LNCaP clone FGC (cell line): ENCODE results near the gene MRTFA.

Source experiments
- DNase-seq: peaks from one replicate; pipeline ENCODE4 v3.0.0-alpha.2; 2011; ENCODE audit warnings: low read depth
- H3K4me3 ChIP-seq: 2 replicates; pipeline ENCODE4 v1.5.1; 2011; ENCODE audit warnings: mild to moderate bottlenecking, low read depth, low read length, control low read depth
- TF ChIP-seq, protein P1 (sequence below): IDR thresholded peaks from 2 replicates; pipeline ENCODE4 v1.5.1; 2012; ENCODE audit warnings: mild to moderate bottlenecking; ENCODE audit not compliant: control insufficient read depth, insufficient read depth; ENCODE audit errors: extremely low read depth

MRTFA gene

DNA sequence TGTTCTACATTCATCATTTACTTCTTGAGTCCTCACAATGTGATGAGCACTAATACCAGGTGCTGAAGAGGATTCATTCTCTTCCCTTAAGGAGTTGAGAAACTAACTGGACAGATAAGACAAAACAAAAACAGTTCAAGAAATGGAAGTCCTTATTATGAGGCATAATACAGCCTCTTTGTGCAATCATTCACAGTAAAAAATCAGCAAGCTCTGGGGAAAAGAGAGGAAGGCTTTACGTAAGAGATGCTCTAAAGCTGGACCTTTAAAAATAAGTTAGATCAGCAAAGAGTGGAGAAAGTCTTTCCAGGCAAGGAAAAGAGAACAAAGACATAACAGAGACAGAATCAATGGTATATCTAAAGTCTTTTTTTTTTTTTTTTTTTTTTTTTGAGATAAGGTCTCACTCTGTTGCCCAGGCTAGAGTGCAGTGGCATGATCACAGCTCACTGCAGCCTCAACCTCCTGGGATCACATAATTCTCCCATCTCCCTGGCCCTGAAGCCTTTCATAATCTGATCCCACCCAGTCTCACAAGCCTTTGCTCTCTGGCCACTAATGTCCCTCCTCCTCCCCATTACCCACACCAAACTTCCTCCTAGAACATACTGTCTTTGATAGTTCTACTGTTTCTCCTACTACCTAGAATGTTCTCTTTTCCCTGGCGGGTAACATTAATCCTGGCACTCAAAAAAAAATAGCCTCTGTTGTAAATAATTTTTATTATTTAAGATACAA is 40.9 kb downstream of the MRTFA start:
- no peak for DNase-seq
- no peak overlapping the region for H3K4me3 ChIP-seq
- TF ChIP-seq, protein P1, sequence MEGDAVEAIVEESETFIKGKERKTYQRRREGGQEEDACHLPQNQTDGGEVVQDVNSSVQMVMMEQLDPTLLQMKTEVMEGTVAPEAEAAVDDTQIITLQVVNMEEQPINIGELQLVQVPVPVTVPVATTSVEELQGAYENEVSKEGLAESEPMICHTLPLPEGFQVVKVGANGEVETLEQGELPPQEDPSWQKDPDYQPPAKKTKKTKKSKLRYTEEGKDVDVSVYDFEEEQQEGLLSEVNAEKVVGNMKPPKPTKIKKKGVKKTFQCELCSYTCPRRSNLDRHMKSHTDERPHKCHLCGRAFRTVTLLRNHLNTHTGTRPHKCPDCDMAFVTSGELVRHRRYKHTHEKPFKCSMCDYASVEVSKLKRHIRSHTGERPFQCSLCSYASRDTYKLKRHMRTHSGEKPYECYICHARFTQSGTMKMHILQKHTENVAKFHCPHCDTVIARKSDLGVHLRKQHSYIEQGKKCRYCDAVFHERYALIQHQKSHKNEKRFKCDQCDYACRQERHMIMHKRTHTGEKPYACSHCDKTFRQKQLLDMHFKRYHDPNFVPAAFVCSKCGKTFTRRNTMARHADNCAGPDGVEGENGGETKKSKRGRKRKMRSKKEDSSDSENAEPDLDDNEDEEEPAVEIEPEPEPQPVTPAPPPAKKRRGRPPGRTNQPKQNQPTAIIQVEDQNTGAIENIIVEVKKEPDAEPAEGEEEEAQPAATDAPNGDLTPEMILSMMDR: no peak

DNA sequence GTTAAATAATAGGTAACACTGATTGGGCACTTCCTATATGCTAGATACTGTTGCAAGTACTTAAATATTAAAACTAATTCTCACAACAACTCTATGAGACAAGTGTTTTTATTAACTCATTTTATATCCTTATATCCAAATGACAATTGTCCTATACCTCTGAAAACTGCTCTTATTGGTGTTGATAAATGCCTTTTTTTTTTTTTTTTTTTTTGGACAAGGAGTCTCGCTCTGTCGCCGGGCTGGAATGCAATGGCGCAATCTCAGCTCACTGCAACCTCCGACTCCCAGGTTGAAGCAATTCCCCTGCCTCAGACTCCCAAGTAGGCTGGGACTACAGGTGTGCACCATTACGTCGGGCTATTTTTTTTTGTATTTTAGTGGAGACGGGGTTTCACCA is 41.6 kb downstream of the MRTFA start:
- no peak overlapping the region for H3K4me3 ChIP-seq
- TF ChIP-seq, protein P1: no peak
- no peak for DNase-seq

DNA sequence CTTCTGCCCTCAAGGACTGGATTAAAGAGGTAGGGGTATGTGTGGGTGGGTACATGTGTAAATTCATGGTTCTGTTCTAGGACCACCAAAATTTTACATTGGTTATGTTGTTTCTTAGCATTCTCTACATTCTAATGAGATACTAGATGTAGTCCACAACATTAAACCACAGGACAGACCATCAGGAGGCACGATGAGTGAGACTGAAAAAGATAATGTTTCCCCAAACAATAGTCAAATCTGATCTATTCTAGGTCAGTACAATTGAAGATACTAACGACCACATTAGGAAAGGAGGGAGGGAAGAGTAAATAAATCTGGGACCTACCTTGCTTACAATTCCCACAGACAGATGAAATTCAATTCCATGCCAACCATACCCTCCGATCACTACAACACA is 42.2 kb downstream of the MRTFA start:
- TF ChIP-seq, protein P1: no peak
- no peak overlapping the region for H3K4me3 ChIP-seq
- no peak for DNase-seq

DNA sequence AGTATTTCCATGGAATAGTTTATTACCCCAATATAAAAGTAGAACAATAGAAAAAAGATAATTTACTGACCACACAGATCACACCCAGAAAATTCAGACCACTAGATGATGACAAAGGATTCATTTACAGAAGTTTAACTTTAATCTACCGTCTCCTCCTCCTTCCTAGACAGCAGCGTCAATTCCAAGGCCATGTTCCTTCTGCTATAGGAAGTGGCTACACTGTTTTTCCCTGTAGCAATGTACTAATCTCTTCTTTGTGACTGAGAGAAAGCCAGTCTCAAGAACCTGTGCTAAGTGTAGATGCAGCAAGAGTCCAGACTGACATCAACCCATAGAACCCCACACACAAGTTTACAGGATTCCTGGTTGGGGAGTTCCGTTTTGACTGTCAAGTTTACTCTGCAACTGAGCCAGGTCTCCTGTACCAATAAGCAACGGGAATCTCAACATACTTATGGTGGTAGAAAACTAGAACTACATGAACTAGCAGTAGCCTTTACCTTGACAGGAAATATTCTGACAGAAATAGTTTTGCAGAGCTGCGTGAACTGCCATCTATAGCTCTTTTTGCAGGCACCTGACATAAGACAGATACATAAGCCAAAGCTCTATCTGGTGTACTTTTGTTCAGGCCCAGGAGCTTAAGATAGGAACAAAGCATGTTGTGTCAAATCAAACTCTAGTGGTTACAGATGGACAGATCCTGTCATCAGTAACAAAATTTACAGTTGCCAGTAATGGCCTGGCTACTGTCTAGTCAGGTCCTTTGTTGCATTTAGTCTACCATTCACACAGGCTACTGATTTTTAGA is 42.9 kb downstream of the MRTFA start:
- no peak overlapping the region for H3K4me3 ChIP-seq
- TF ChIP-seq, protein P1: no peak
- DNase-seq: no peak

DNA sequence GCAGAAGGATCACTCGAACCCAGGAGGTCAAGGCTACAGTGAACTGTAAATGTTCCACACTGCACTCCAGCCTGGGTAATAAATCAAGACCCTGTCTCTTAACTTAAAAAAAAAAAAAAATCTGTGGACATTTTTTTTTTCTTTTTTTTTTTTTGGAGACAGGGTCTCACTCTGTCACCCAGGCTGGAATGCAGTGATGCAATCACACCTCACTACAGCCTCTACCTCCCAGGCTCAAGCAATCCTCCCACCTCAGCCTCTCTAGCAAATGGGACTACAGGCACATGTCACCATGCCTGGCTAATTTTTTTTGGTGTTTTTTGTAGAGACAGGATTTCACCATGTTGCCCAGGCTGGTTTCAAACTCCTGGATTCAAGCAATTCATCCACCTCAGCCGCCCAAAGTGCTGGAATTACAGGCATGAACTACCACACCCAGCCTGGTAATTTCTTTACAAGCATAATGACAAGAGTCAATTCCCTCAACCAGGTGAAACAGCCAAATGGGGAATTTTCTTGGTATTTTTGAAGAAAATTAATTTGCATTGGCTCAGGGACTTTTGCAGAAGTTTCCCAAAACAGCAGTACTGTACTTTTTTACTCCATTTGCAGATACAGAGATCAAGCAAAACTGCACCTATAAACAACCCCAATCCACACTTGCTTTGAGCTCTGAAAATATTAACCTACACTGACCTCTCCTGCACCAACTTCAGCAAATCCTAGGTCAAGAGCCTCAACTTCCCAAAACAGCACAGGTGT is 44.0 kb downstream of the MRTFA start:
- TF ChIP-seq, protein P1: no peak
- H3K4me3 ChIP-seq: no peak overlapping the region
- DNase-seq: no peak

DNA sequence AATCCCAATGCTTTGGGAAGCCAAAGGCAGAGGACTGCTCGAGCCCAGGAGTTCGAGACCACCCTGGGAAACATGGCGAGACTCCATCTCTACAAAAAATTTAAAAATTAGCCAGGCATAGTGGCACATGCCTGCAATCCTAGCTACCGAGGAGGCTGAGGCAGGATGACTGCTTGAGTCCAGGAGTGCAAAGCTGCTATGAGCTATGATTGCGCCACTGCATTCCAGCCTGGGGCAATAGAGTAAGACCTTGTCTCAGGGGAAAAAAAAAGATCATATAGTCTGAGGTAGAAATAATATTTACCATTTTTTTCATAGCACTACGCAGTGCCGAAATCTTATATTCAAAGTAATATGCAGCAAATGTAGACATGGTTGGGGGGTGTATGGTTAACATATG is 47.8 kb downstream of the MRTFA start:
- no peak for DNase-seq
- H3K4me3 ChIP-seq: no peak overlapping the region
- TF ChIP-seq, protein P1: no peak
